Skin epidermis (tissue), 12 donors: Measurements from ENCODE around the gene RNF40.

Experiments used
- H3K27ac ChIP-seq, 21 experiments: fragments of 200-600 bp; sonication (generic) in 11 of 21; one replicate each; pipeline ENCODE4 v1.5.0; 2020; ENCODE audit warnings: mild to moderate bottlenecking in 3 of 21, inconsistent platforms in 2 of 21, moderate library complexity in 2 of 21
- H3K4me3 ChIP-seq, 7 experiments: fragments of 200-600 bp; sonication (generic) in 2 of 7; one replicate each; pipeline ENCODE4 v1.5.0; 2020; ENCODE audit warnings: inconsistent platforms in 2 of 7, mild to moderate bottlenecking in 2 of 7, moderate library complexity in 1 of 7

Gene RNF40

DNA sequence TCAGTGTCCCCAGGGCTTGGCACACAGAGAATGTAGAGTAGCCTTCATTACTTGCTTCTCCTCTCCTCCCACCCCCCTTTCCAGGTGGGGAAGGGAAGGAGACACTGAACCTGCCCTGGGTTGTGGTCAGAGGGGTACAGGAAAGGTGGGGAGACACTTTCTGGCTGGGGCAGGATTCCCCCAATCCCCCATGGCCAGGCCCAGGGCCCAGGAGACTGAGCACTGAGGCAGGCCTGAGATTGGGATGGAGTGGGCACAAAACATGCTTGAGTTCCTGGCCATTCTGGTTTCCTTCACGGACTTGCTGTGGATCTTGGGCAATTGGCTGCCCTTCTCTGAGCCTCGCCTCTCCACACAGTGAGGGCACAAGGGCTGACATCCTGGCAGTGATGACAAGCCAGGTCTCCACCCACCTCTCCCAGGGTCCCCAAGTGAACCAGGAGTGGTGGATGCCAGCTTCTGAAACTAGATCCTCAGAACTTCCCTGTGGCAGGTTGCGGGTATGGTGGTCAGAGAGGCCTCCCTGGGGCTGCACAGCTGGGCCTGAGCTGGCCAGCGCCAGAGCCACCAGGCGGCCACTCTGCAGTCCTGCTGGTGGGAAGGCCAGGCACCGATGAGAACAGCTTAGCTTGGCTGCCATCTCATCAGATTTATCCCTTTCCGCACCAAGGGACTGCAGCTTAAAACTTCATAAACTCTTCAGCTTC is 15.6 kb downstream of the RNF40 start:
- peak overlapping the region in 3 of 21 experiments; percentile 6 to 32 (median 10) for H3K27ac ChIP-seq

DNA sequence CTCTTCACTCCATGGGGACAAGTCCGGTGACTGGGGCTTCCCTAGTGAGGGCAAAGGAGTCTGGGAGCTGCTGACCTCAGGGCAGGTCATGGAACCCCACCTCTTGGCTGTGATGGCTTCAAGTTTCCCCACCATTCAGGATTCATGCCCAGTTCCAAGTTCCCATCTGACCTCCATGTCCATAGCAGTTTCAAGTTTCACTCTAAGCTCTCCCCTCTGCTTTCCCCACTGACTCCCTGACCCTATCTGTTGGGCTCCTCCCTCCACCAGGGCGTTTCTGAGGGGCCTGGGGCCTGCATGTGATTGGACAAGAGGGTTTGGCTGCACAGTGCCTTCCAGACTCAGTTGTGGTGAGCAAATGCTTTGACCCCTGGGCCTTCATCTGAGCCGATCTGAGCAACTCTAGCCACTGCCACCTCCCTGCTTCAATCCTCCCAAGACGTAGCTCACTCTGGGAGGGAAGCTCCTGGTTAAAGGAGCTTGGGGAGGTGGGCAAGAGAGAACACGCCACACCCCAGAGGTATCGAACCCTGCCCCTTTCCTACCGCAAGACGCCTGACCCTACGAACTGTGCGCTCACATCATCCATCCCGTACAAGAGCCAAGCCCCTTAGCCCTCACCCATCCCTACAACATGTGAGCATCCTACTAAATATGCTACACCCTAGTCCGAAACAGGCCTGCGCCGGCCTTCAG is 16.6 kb downstream of the RNF40 start:
- peak overlapping the region in 1 of 21 experiments; percentile 32 for H3K27ac ChIP-seq
- H3K4me3 ChIP-seq, result no peak overlapping the region

More for the DNA sequence above, 15.6 kb downstream of the RNF40 start:
- H3K4me3 ChIP-seq, result no peak overlapping the region

DNA sequence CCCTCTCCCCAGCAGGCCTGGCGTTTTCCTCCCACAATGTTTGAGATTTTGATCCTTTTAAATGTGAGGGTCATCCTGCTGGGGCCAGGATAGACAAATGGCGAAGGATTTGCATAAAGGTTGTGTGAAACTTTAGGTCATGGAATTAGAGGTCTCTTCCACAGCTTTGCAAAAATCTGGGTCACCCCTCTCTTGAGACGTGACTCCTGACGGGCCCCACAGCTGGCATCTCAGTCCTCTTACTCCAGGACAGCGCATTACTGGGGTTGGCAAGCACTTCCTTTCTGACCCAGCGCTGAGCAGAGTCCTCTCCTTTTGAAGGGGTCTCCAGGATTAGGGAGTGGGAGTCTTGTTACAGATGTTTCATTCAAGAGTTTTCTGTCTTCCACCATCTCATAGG is 17.5 kb downstream of the RNF40 start:
- no peak overlapping the region for H3K27ac ChIP-seq

DNA sequence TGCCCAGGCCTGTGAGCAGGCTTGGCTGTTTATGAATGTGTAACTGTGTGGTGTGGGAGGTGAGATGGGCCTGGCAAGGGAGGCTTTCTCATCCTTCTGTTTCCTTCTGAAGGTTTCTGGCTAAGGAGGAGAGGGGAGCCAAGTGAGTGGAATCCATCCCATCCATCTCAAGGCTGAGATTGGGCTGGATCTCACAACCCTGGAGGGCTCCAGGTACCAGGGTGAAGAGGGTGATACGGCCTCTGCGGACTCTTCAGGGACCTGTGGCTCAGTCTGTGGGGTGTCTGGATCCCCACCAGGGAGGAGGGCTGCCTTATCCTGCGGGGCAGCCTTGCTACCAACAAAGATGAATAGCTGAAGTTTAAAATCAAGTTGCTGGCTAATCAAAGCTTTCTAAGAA is 17.9 kb downstream of the RNF40 start:
- Histone ChIP-seq H3K4me3 (no peak overlapping the region), H3K27ac (no peak overlapping the region)

More for the DNA sequence above, 17.5 kb downstream of the RNF40 start:
- H3K4me3 ChIP-seq, result no peak overlapping the region

DNA sequence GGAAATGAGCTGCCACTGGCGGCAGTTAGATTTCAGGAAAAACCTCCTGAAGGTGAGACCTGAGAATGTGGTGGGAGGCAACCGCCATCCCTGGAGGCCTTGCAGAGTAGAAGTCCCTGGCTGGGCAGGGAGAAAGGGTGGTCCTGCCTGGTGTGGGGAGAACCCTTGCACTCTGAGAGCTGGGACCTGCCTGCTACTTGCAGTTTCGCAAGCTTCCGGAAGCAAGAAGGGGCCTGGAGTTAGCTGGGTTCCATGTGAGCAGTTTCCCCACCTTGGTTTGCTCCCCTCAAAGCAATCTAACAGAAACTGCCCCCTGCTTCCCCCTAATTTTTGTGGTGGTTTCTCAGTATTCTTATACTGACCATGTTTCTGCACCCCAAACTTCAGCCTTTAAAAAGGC is 18.4 kb downstream of the RNF40 start:
- H3K27ac ChIP-seq, result no peak overlapping the region
- no peak overlapping the region for H3K4me3 ChIP-seq

DNA sequence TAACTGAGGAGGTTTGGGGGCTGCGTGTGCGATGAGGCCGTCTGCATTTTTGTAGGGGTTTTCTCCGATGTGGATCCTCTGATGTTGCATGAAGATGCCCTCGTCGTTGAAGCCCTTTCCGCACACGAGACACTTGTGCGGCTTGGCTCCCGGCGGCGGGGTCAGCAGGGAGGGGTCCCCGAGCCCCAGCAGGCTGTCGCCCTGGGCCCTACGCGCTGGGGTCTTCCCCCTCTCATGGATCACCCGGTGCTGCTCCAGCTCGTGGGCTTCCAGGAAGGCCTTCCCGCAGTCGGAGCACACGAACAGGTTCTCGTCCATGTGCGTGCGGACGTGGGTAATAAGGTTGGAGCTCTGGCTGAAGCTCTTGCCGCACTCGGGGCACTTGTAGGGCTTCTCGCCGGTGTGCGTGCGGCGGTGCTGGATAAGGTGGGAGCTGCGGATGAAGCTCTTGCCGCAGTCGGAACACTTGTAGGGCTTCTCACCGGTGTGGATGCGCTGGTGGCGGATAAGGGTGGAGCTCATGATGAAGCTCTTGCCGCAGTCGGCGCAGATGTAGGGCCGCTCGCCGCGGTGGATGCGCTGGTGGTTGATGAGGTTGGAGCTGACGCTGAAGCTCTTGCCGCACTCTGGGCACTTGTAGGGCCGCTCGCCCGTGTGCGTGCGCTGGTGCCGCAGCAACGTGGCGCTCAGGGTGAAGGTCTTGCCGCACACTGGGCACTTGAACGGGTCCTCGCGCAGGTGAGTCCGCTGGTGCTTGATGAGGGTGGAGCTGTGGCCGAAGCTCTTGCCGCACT is 20.6 kb downstream of the RNF40 start:
- Histone ChIP-seq H3K4me3 (no peak overlapping the region), H3K27ac (no peak overlapping the region)

DNA sequence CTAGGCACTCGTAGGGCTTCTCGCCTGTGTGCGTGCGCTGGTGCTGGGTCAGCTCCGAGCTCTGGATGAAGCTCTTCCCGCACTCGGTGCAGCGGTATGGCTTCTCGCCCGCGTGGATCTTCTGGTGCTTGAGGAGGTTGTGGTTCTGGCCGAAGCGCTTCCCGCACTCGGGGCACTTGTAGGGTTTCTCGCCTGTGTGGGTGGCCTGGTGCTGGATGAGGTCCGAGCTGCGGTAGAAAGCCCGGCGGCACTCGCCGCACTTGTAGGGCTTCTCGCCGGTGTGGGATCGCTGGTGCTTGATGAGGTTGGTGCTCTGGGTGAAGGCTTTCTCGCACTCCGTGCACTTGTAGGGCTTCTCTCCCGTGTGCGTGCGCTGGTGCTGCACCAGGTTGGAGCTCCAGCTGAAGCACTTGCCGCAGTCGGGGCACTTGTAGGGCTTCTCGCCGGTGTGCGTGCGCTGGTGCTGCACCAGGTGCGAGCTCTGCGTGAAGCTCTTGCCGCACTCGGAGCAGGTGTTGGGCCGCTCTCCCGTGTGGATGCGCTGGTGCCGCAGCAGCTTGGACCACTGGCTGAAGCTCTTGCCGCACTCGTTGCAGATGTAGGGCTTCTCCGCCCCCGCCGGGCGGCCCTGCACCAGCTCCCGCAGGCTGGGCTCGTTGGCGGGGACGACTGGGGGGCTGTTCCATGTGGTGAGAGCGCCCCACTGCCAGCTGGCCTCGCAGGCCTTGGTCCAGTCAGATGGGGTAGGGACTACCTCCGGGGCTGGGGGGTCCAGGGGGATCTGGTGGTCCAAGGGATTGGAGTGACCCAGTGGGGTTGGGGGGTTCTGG is 21.4 kb downstream of the RNF40 start:
- no peak overlapping the region for H3K27ac ChIP-seq
- no peak overlapping the region for H3K4me3 ChIP-seq

DNA sequence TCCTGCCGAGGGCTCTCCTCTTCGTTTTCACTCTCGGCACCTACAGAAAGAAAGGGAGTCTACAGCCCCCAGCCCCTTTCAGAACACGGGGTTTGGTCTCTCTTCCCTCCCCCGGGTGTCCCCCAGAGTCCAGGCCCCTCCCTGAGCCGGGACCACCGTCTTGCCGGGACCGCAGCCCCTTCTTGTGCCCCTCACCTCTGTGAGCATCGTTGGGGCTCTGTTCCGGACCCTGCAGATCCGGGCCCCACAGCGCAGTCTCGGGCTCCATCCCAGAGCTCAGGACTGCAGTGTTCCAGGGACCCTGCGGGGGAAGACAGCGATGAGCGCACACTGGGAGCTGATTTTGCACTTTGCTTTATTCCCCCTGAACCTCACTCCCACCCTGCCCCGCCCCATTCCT is 22.1 kb downstream of the RNF40 start:
- Histone ChIP-seq H3K27ac (no peak overlapping the region), H3K4me3 (no peak overlapping the region)

DNA sequence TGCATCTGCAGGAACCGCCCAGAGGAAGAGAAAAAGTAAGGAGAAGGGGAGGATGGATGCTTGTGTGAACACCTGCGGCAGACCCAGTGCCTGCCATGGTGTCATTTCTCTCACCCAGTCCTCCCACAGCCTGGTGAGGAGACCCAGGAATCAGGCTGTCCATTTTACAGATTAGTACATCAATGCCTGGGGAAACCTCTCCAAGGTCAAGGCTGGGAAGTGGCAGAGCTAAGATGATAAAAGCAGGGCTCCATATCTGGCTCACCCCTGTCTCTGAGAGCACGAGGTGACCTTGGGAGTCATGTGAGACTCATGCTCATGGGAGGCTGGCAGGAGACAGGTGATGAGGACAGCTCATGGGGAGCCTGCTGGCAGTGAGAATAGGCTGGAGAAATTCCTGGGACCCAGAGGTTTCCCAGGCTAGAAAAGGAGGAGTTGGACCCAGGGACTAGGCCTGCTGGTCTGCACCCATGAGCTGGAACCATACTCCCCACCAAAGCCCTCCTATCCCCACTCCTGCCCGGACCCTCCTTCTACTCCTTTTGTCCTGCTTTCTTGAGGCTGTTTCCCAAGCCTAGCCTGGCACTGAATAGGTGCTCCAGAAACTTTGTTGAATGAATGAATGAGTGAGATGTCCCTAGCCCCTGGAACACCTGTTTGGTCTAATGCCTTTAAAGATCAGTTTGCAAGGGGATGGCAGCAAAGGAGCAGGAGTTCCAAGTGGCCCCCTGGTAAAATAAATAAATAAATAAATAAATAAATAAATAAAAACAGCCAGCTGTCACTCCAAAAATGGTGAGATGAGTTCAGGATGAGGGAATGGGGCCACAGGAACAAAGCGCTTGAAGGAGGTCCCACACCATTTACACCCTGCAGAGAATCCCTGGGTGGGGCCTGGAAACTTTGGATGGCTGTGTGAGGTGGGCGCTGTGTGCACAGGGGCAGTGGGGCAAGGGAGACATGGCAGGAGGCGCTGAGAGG is 23.3 kb downstream of the RNF40 start:
- H3K27ac ChIP-seq, result peak overlapping the region in 8 of 21 experiments; percentile 87 to 98 (median 94)

DNA sequence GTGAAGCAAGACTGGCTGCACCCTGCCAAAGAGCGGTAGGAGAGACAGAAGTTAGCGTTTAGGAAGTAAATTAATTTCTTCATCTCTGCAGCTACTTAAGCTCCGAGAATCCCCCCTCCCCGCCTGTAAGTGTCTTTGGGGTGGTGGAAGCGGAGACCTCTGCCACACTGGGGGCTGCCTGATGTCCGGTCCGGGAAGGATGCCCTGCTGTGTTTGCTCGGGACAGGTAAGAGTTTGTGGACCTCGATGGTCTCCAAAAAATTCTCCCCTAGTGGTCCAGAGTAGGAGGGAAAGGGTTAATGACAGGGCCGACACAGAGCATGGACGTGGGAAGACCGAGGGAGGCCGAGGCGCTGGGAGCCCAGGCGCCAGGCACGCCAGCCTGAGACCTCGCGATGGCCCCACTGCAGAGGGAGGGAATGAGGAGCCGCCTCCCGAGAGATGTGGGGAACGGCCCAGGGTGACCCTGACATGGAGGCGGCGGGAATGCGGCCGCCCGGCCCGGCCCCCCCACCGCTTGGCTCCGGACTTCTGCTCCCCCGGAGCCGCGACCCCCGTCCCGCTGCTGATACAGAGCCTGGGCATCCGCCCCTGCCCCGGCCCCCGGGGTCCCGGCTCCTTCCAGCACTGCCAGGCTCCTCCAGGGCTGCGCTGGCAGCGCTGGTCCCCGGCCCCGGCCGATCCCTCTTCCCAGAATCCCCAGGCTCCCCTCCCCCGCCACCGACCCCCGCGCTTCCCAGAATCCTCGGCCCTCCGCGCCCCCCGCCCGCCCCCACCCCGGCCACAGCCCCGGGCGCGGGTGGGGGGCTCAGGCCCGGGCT is 24.2 kb downstream of the RNF40 start:
- peak overlapping the region; percentile 51 to 98 (median 93) for H3K27ac ChIP-seq
- H3K4me3 ChIP-seq, result peak overlapping the region; percentile 73 to 95 (median 87)

More for the DNA sequence above, 23.3 kb downstream of the RNF40 start:
- peak overlapping the region in 5 of 7 experiments; percentile 73 to 95 (median 90) for H3K4me3 ChIP-seq

DNA sequence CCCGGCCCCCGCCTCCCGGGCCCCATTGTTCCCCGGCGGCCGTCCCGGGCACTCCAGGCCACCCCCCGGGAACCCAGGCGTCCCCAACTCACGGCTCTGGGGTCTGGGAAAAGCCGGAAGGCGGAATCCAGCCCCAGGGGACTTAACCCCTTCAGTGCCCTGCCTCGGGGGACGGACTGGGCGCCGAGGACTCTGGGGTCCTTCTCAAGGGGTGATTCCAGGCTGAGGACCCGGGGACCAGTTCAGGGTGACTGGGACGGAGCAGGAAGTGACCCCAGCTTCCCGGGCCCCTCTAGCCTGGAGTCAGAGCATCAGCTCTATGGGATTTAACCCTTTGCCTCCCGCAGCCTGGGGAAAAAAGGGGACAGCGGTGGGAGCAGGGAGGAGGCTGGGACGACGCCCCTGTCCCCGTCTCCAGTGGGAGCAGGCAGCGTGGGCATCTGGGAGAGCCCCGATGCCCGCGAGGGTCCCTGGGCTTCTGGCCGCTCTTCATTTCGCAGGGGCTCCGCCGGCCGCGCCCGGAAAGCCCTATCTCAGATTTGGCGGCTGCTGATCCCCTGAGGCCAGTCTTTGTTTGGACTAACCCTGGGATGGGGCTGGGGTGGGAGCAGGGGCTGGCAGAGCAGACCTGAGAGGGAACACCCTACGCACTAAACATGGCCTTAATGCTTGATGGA is 25.0 kb downstream of the RNF40 start, which contains the start of gene ZNF629:
TSS of gene ZNF629 (minus strand) at position 270 of the 677 bp plus-strand sequence. CDS start 2,723 bp downstream, outside the sequence.
- Histone ChIP-seq H3K27ac (peak within 1 kb of the TSS; percentile 51 to 98 (median 93)), H3K4me3 (peak within 1 kb of the TSS; percentile 73 to 95 (median 87))

DNA sequence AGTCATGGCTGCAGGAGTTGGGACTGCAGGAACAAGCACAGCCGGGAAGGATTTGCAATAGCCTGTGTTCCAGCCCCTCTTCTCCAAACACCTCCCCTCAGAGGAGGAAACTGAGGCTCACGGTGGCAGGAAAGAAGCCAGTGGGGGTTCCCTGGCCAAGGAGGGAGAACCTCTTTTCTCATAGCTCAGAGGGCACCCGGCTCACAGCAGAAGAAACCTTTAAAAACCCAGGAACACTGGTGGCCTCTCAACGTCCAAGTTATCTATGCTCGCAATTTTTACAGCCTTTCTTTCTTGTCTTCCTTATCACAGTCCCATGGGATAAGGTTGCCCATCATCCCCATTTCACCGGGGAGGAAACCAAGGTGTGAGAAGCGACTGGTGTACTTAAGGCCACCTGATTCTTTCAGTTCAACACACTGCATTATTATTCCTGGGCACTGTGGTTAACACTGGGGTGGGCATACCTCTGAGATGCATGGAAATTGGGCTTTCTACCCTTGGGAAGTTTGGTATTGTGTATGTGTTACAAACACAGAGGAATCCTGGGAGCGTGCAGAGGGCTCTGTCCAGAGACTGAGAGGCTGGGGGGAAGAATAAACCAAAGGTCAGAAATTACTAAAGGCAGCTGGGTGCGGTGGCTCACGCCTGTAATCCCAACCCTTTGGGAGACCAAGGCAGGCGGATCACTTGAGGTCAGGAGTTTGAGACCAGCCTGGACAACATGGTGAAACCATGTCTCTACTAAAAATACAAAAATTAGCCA is 25.7 kb downstream of the RNF40 start:
- Histone ChIP-seq H3K27ac (peak overlapping the region in 20 of 21 experiments; percentile 67 to 98 (median 93)), H3K4me3 (peak overlapping the region; percentile 73 to 95 (median 87))

DNA sequence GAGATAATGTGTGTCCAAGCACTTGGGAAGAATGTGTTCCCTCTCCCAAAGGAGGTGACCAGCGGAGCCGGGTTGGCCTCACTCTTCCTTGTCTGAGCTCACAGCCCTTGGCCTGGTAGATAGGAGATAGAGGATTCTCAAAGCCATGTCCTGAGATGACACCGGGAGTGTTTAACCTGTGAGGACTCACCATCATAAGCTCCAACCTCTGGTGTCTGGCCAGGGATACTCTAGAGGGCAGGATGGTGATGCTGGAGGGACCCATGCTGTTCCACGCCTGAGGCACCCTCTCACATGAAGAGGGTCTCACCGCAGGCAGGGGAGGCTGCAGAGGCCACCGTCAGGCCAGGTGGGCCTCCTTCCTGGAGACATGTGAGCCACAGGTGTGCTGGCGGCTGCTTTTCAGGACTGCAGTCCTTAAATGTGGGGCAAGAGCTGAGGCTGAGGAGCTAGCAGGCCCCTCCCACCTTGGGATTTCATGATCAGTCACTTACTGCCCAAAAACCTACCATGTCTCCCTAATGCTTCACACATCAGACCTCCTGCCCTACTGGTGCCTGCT is 31.5 kb downstream of the RNF40 start:
- Histone ChIP-seq H3K27ac (no peak overlapping the region), H3K4me3 (no peak overlapping the region)

DNA sequence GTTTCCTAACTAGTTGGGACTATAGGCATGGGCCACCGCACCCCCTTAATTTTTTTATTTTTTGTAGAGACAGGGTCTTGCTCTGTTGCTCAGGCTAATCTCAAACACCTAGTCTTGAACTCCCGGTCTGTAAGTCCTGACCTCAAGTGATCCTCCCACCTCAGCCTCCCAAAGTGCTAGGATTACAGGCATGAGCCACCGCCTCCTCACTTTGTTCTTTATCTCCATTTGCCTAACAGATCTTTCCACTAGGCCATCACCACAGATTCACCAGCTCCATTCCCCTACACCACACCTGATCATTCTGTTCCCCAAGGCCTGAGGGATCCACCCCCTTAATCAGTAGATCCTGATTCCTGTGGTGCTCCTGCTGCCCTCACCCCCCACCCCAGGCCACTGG is 32.5 kb downstream of the RNF40 start:
- Histone ChIP-seq H3K27ac (no peak overlapping the region), H3K4me3 (no peak overlapping the region)

DNA sequence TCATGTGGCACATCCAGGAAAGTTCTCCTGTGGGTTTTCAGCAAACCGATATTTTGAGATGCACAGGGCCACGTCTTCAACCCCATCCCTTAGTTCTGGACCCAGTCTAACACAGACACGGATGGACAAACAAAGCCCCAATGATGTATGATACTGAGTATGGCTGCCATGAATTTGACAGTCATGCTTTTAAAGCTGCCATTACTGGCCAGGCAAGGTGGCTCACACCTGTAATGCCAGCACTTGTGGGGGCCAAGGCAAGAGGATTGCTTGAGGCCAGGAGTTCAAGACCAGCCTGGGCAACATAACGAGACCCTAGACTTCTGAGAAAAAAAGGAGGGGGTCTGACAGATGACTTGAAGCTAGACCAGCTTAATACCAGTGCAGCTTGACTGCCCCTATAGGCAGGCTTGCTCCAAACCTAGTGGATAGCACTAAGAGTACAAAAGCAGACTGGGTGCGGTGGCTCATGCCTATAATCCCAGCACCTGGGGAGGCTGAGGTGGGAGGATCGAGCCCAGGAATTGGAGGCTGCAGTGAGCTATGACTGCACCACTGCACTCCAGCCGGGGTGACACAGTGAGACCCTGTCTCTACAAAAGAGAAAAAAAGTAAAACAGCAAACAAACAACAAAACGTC is 35.7 kb downstream of the RNF40 start:
- no peak overlapping the region for H3K27ac ChIP-seq
- no peak overlapping the region for H3K4me3 ChIP-seq
